ENCODE measurements around the gene CELF6. TPM values are rescaled to one million over a fixed set of nuclear protein-coding genes. Genes with fewer than 3 reads are reported as not detected.

The CELF6 gene
- polyA plus RNA-seq, 2 donors: 1.0 to 1.4 TPM

DNA sequence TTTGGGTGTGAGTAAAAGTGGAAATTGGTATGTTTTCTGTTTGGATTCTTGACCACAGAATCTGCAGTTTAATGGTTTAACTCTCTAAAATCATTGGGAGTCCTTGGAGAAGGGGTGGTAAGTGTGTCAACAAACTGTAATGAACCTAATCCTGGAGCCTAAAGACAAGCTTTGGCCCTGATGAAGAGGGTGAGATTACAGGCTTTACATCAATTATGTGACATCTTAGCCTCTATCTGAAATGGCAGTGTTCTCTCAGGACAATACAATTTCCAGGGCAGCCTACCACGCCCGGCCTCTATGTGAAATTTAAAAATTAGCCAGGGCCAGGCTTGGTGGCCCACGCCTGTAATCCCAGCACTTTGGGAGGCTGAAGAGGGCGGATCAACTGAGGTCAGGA, 84.7 kb downstream of the CELF6 start:
- no peak overlapping the region for H3K27ac ChIP-seq (ENCODE audit: low read depth in 2 of 2, low read length in 1 of 2)
- no peaks in the 10 kb centered on the region for H3K27me3 ChIP-seq (ENCODE audit: control insufficient read depth in 1 of 2, insufficient read depth in 2 of 2, low read length in 2 of 2)
- 91 to 93% methylated on average over 4 of the region's 4 CpGs for WGBS, 2 donors

More for the DNA sequence above, 84.7 kb downstream of the CELF6 start:
- no peak overlapping the region for H3K4me3 ChIP-seq (ENCODE audit: low read depth in 1 of 2, low read length in 2 of 2)
- no peaks in the 10 kb centered on the region for H3K36me3 ChIP-seq (ENCODE audit: control insufficient read depth in 2 of 2, insufficient read depth in 2 of 2, low read length in 1 of 2)
- H3K4me1 ChIP-seq (ENCODE audit: control insufficient read depth in 2 of 2, insufficient read depth in 2 of 2, low read length in 1 of 2): peaks cover 0 to 8% of the 10 kb centered on the region in 2 donors
- no peaks in the 10 kb centered on the region for H3K9me3 ChIP-seq (ENCODE audit: control insufficient read depth in 2 of 2, insufficient read depth in 1 of 2, low read depth in 1 of 2, low read length in 1 of 2)

Other genes with a start within 250 kb of the CELF6 start
- gene MYO9A, start 202.0 kb downstream of the CELF6 start, polyA plus RNA-seq: 1 to 10 TPM; 2.6 to 4.3 TPM
- 1 to 10 TPM in 1 of 2 donors, under 1 TPM in 1; 0.86 to 1.3 TPM for gene SENP8, start 201.8 kb downstream of the CELF6 start, polyA plus RNA-seq
- 1 to 10 TPM; 1.1 to 1.6 TPM for gene GRAMD2A, start 122.4 kb downstream of the CELF6 start, polyA plus RNA-seq
- gene PKM, start 89.0 kb downstream of the CELF6 start, polyA plus RNA-seq: 100 to 1,000 TPM; 235 to 528 TPM
- 10 to 100 TPM; 28.4 to 52.3 TPM for gene PARP6, start 47.6 kb downstream of the CELF6 start, polyA plus RNA-seq
- 10 to 100 TPM; 22.8 to 24.2 TPM for gene HEXA, start 55.9 kb upstream of the CELF6 start, polyA plus RNA-seq
- gene TMEM202, start 78.1 kb upstream of the CELF6 start, polyA plus RNA-seq: not detected
- gene ARIH1, start 154.2 kb upstream of the CELF6 start, polyA plus RNA-seq: 10 to 100 TPM; 17.5 to 17.6 TPM

Measured in esophagus (tissue), 2 donors.